Measurements from ENCODE around the gene PALMD. TPM values are rescaled to one million over a fixed set of nuclear protein-coding genes. Genes with fewer than 3 reads are reported as not detected.

The PALMD gene
- total and polyA plus RNA-seq, 8 donors, result 1.2 to 16.2 (median 3.9) TPM

GRCh38 chr1:99669821-99670220 lies 23.9 kb downstream of the PALMD start:
- H3K27me3 ChIP-seq, result no peaks in the 10 kb centered on the region
- 88 to 96% (median 94%) methylated on average over 2 of the region's 2 CpGs for WGBS, 5 donors

GRCh38 chr1:99670583-99670982 lies 24.7 kb downstream of the PALMD start:
- Histone ChIP-seq H3K36me3 (no peaks in the 10 kb centered on the region), H3K27ac (no peak overlapping the region), H3K4me1 (no peaks in the 10 kb centered on the region), H3K9me3 (no peaks in the 10 kb centered on the region), H3K4me3 (no peak overlapping the region), H3K27me3 (no peaks in the 10 kb centered on the region)
- no peak for DNase-seq
- intact Hi-C loops (cut with DNase I; ENCODE audit: low total_unique reads), result no loop called here
- WGBS, 5 donors, result 55 to 73% (median 55%) methylated on average over 1 of the region's 1 CpG
- TF ChIP-seq EP300 (IDR thresholded peaks at IDR 0.05) (no peak), POLR2A (IDR thresholded peaks at IDR 0.05) (no peak), POLR2AphosphoS5 (IDR thresholded peaks at IDR 0.05) (no peak), CTCF (IDR thresholded peaks at IDR 0.05) (no peak)

More at GRCh38 chr1:99669821-99670220, 23.9 kb downstream of the PALMD start:
- Histone ChIP-seq H3K9me3 (no peaks in the 10 kb centered on the region), H3K36me3 (no peaks in the 10 kb centered on the region), H3K4me1 (no peaks in the 10 kb centered on the region), H3K4me3 (no peak overlapping the region), H3K27ac (no peak overlapping the region)
- intact Hi-C loops (cut with DNase I; ENCODE audit: low total_unique reads), result no loop called here
- TF ChIP-seq POLR2AphosphoS5 (IDR thresholded peaks at IDR 0.05) (no peak), EP300 (IDR thresholded peaks at IDR 0.05) (no peak), POLR2A (IDR thresholded peaks at IDR 0.05) (no peak), CTCF (IDR thresholded peaks at IDR 0.05) (no peak)
- DNase-seq, result no peak

- no peak overlapping the region for H3K27ac ChIP-seq
These were observed 26.1 kb downstream of the PALMD start for GRCh38 chr1:99672038-99672437.

GRCh38 chr1:99672530-99673213 lies 26.8 kb downstream of the PALMD start:
- Histone ChIP-seq H3K9me3 (no peaks in the 10 kb centered on the region), H3K36me3 (no peaks in the 10 kb centered on the region), H3K4me3 (no peak overlapping the region), H3K27me3 (no peaks in the 10 kb centered on the region), H3K4me1 (peaks cover 0 to 6% (median 0%) of the 10 kb centered on the region in 4 donors), H3K27ac (no peak overlapping the region)
- TF ChIP-seq EP300 (IDR thresholded peaks at IDR 0.05) (no peak), CTCF (IDR thresholded peaks at IDR 0.05) (no peak), POLR2AphosphoS5 (IDR thresholded peaks at IDR 0.05) (no peak), POLR2A (IDR thresholded peaks at IDR 0.05) (no peak)
- 46 to 66% (median 48%) methylated on average over 6 of the region's 6 CpGs for WGBS, 5 donors
- DNase-seq, result peak in 1 of 2 donors; percentile 26
- intact Hi-C loops (cut with DNase I; ENCODE audit: low total_unique reads), result no loop called here

More at GRCh38 chr1:99672038-99672437, 26.1 kb downstream of the PALMD start:
- WGBS, 5 donors, result 73 to 87% (median 76%) methylated on average over 4 of the region's 4 CpGs
- intact Hi-C loops (cut with DNase I; ENCODE audit: low total_unique reads), result no loop called here
- H3K36me3 ChIP-seq, result no peaks in the 10 kb centered on the region
- H3K4me3 ChIP-seq, result no peak overlapping the region
- no peaks in the 10 kb centered on the region for H3K27me3 ChIP-seq
- no peak for TF ChIP-seq CTCF (IDR thresholded peaks at IDR 0.05)
- no peak for TF ChIP-seq POLR2AphosphoS5 (IDR thresholded peaks at IDR 0.05)
- no peak for TF ChIP-seq EP300 (IDR thresholded peaks at IDR 0.05)
- no peak for TF ChIP-seq POLR2A (IDR thresholded peaks at IDR 0.05)
- no peak for DNase-seq
- H3K4me1 ChIP-seq, result peaks cover 0 to 6% (median 0%) of the 10 kb centered on the region in 4 donors
- H3K9me3 ChIP-seq, result no peaks in the 10 kb centered on the region
